COLO668 (cell line): Measurements from ENCODE around the gene TMEM151B.

Experiments used
- DNase-seq: peaks from one replicate; lab custom pipeline; 2025; ENCODE audit not compliant: unreplicated experiment; lab: John Stamatoyannopoulos, UW

Gene TMEM151B

GRCh38 chr6:44250067-44250717 is 20.1 kb upstream of the TMEM151B start:
- no peak for DNase-seq

DNA sequence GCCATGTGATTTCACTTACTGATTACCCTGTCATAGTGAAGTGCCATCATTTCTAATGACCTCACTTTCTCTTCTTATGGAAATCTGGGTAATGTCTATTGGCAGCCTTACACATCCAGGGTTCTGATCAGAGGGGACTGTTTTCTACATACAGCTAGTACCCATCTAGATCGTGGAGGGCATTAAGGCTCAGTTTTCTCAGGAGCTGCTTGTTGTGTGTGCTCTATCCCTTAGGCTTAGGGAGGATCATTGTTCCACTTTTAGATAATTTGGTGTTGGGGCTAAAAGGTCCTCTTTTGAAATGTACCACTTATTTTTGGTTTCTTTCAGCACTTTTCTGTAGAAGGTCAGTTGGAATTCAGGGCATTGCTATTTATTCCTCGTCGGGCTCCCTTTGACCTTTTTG is 19.5 kb upstream of the TMEM151B start:
- no peak for DNase-seq

GRCh38 chr6:44251576-44252524 is 18.4 kb upstream of the TMEM151B start:
- DNase-seq: no peak

DNA sequence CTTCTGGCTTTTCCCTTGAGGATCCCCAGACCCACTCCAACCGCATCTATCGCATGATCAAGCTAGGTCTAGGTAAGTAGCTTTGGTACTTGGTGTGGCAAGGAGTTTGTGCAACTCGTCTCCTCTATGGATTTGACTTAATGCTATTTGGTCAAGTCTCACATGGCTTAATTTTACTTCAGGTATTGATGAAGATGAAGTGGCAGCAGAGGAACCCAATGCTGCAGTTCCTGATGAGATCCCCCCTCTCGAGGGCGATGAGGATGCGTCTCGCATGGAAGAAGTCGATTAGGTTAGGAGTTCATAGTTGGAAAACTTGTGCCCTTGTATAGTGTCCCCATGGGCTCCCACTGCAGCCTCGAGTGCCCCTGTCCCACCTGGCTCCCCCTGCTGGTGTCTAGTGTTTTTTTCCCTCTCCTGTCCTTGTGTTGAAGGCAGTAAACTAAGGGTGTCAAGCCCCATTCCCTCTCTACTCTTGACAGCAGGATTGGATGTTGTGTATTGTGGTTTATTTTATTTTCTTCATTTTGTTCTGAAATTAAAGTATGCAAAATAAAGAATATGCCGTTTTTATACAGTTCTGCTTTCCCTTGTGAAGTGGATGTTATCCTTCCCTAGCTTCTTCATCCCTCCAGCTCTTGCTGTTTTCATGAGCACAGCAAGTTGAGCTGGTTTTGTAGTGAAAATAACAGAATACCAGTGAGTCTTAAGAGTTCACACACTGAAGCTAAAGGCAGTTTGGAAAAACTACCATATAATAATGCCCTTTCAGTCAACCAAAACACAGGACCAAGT is 16.7 kb upstream of the TMEM151B start:
- DNase-seq: peak; percentile 48

- DNase-seq: no peak
Measured at GRCh38 chr6:44254191-44255104, 15.8 kb upstream of the TMEM151B start.

GRCh38 chr6:44255105-44255808 is 15.0 kb upstream of the TMEM151B start:
- DNase-seq: no peak

DNA sequence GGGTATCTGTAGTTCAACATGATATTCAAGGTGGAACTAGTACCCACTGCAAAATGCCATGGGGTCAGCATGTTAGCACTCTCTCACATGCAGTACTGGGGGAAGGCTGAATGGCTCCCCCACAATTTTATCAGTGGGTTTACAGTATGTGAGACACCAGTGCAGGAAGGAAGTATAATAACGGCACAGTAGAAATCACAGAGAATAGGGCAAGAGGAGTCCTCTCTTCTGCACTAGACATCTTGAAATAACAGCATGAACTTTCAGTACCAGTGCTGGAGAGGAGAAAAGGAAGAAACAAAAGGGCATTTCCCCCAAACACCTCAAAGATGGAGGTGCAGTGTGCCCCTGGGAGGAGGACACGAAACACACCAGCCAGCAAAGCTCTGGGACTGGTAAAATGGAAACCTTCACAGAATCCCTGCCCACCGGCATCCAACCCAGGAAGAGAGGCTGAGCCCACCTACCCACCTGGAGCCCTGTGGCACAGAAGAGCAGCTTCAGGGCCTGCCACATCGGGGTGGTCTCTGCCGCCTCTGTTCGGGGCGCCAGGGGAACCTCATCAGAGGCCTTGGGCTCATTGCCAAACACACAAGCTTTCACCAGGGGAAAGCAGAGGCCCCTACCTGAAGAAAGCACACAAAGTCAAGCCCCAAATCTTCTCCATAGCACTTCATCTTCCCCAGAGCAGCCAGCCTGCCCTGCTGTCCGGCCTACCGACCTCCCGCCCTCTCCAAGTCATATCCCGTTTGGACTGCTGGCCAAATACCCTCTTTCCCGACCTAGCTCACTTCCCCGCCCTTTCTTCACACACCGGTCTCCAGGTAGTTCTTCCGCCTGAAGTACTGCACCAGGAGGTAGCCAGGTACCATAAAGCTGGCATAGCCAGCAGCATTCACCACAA is 14.1 kb upstream of the TMEM151B start:
- DNase-seq: no peak

- no peak for DNase-seq
Measured at GRCh38 chr6:44256775-44257024, 13.6 kb upstream of the TMEM151B start.

DNA sequence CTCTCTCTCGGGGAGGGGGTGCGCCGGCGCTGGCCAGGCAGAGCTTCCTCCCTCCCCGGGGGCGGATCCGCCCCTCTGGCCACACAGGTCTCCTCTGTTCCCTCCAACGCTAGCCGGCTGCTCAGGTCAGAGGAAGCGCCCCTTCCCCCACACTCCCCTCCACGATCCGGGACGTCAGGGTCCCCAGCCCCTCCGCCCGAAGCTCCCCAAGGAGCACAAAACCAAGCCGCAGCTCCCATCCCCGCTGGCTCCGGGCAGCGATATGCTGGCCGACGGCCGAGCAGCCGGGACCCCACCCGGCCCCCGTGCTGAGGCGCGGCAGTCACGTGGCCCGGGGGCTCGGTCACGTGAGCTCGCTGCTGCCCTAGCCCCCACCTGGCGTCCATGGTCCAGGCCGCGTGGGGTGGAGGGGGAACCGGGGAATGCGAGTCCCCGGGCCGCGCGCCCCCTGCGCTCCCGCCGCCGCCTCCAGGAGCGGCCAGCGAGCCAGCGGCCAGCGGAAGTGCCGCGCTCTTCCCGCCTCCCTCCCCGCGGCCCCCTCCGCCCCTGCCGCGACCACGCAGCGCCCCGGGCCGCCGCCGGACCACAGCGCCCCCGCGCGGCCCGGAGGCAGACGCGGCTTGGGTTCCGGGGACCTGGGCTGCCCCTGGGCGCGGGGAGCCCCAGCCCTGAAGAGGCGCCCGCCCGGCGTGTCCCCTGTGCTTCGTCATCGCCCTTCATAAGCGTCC is 13.1 kb upstream of the TMEM151B start, which contains the start of gene SLC35B2:
TSS of gene SLC35B2 (minus strand) at position 504 of the 728 bp plus-strand sequence. CDS start at position 386, 118 bp downstream.
- DNase-seq: peak; percentile 73

DNA sequence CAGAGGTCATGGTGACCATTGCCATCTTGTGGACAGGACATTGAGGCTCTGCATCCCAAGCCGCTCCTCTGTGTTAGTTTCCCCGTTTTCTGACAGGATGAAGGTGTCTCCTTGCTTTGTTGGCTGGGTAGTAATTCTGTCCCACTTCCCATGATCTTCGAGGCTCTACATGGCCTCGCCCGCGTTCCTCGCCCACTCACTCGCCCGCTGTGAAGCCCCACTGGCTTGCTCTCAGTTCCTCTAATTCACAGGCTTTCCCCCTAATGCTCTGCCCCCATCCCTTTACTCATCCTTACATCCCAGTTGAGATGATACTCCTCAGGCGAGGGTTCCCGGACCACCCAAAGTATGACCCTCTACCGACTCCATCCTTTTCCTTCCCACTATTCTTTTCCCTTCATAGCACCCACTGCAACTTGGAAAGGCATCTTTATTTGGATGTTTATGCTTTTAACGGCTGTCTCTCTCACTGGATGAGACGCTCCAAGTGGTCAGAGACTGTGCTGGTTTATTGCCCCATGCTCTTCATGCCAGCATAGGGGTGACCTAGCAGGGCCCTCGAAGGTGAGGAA is 12.4 kb upstream of the TMEM151B start:
- DNase-seq: no peak

- no peak for DNase-seq
Measured at GRCh38 chr6:44258325-44258863, 11.9 kb upstream of the TMEM151B start.

DNA sequence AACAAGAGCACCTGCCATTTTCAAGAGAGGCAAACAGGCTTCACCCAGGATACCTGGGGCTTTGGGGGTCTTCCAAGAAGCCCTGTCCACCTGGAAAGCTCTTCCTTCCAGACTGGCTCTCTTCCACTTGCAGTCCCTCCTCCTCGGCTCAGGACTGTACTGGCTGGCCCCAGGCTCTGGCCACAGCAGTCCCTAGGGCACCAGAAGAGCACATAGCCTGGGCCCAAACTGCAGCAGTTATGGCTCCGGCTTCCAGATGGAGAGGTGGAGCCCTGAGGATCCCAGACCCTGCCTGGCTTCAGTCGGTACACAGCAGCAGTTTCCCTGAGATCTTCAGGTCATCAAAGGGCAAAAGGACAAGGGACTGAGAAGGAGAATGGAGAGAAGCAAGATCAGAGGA is 11.3 kb upstream of the TMEM151B start:
- DNase-seq: no peak

DNA sequence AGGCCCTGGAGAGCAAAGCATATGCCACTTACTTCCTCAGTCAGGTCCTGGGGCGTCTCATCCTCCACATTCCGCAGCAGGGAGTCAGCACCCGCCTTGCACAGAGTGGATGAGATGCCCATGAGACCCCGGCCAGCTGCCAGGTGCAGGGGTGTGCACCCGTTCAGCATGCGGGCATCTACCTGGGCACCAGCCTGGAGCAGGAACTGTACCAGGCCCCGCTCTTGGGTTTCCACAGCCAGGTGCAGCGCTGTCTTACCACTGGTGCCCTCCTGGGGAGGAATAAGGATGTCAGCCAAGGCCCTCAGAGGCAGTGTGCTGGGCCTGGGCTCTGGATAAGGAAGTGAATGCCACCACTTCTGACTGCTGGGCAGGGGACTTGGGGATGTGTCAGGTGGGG is 10.2 kb upstream of the TMEM151B start:
- no peak for DNase-seq

DNA sequence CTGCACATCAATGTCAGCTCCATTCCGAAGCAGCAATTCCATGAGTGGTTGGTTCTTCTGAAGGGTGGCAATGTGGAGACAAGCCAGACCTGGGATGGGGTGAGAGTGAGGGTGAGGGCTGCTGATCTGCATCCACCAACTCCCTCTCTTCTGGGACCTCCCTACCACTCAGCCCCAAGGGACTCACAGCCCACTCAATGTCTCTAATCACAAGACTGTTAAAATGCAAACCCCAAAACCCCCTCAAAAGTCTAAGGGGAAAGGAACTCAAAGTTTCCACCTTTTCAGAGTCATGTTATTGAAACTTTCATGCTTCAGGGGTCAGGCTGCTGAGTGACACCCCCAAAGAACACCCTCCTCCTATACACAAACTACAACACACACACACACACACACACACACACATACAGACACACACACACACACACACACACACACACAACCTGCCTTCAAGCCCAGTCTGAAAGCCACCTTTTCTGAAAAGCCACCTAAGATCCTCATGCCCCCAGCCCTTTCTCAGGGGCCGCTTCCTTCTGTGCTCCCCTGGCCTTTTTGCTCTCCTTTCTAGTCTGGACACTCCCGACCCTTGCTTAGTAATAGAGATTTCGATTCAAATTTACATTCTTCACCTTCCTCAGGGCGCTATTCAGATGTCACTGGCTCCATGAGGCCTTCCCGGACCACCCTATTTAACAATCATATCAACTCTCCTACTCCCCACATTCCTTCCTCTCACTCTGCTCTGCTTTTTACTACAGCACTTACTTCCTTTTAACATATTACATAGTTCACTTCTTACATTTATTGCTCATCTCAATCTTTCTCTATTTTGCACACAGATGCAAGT is 9.6 kb upstream of the TMEM151B start:
- no peak for DNase-seq

DNA sequence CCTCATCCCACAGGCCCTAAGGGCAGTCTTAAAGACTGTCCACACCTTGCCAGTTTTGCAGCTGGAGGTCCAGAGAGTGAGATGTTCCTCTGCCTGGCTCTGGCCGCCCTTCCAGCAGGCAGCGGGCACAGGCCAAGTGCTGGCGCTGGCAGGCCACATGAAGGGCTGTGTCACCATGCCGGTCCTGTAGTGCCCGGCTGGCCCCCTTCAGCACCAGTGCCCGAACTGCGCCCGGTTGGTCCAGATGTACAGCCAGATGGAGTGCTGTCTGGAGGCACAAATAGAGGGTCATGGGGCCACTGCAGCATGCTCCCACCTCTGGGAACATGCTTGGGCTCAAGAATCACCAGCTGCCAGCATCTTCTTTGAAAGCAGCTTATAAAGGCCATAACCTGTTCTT is 8.7 kb upstream of the TMEM151B start:
- no peak for DNase-seq

- no peak for DNase-seq
Measured at GRCh38 chr6:44262467-44263353, 7.5 kb upstream of the TMEM151B start.
